K562 (cell line): Measurements from ENCODE around the gene KLHL29. TPM values are rescaled to one million over a fixed set of nuclear protein-coding genes. Genes with fewer than 3 reads are reported as not detected.

Experiments
- ATAC-seq: fragments of 200-7000 bp; cut with Tn5 transposase; 3 replicates; pipeline ENCODE4 v1.9.1; 2020; ENCODE audit warnings: moderate library complexity
- BruUV-seq: library from RNA; stranded (reverse); fragments of 400-500 nt; replicated peaks from 2 replicates; lab custom pipeline; 2021; lab: Mats Ljungman, UMichigan
- CTCF ChIA-PET: fragments of 300-600 bp; formaldehyde crosslinking; extraction: SDS; loops from one replicate; lab custom pipeline; 2021; ENCODE audit warnings: low intra/inter-chr PET ratio; lab: Yijun Ruan, JAX
- POLR2A ChIA-PET: fragments of 300-600, 350-650 bp; sonication (Branson Sonifier 250); formaldehyde crosslinking; extraction: SDS; loops from one replicate; lab custom pipeline; 2021; ENCODE audit warnings: antibody characterized with exemption, inconsistent platforms; lab: Yijun Ruan, JAX
- DNase-seq, 4 experiments: peaks; one replicate each; pipeline versions ENCODE4 v3.0.0 to v3.0.0-alpha.2; 2011 to 2018; ENCODE audit warnings: low spot score in 3 of 4, mixed read lengths in 3 of 4; ENCODE audit errors: extremely low read depth in 1 of 4
- FAIRE-seq: peaks from 2 replicates; lab custom pipeline; 2011; peaks lifted over from hg19 to GRCh38; lab: Jason Lieb, UNC
- H2AFZ ChIP-seq: 2 replicates; pipeline ENCODE4 v1.6.0; 2011; ENCODE audit warnings: low read depth, low read length, control low read depth, inconsistent platforms
- H3K27ac ChIP-seq: fragments of 200-600 bp; 3 replicates; pipeline ENCODE4 v1.8.0; 2011; ENCODE audit warnings: low read depth, mild to moderate bottlenecking, control low read depth, inconsistent platforms, low read length, moderate library complexity, mixed read lengths; ENCODE audit errors: extremely low read depth
- H3K27me3 ChIP-seq, 2 experiments: fragments of 300-600 bp in 1 of 2; 2 replicates in 1 of 2; 3 replicates in 1 of 2; pipeline versions ENCODE4 v1.6.0 to v1.8.0; 2011; ENCODE audit warnings: inconsistent platforms in 2 of 2, low read length in 2 of 2, mild to moderate bottlenecking in 1 of 2, mixed read lengths in 1 of 2, moderate library complexity in 1 of 2; ENCODE audit not compliant: control insufficient read depth in 2 of 2, insufficient read depth in 2 of 2
- H3K36me3 ChIP-seq: fragments of 300-600 bp; 3 replicates; pipeline ENCODE4 v1.8.0; 2011; ENCODE audit warnings: mild to moderate bottlenecking, low read length, inconsistent platforms; ENCODE audit not compliant: control insufficient read depth, insufficient read depth
- H3K4me1 ChIP-seq, 2 experiments: fragments of 200-600 bp in 1 of 2; replicated peaks in 1 of 2; 2 replicates in 1 of 2; 3 replicates in 1 of 2; pipeline versions ENCODE4 v1.5.1 to v1.8.0; 2011; ENCODE audit warnings: inconsistent platforms in 2 of 2, low read length in 2 of 2, mild to moderate bottlenecking in 1 of 2, mixed read lengths in 1 of 2, moderate library complexity in 1 of 2; ENCODE audit not compliant: control insufficient read depth in 2 of 2, insufficient read depth in 2 of 2
- H3K4me2 ChIP-seq: 2 replicates; pipeline ENCODE4 v1.6.1; 2011; ENCODE audit warnings: low read length, control low read depth, inconsistent platforms, mixed read lengths; ENCODE audit not compliant: insufficient read depth
- H3K4me3 ChIP-seq: fragments of 200-600 bp; sonication (generic), shearing (Covaris generic); 2 replicates; pipeline ENCODE4 v1.5.1; 2016; ENCODE audit warnings: control low read depth, inconsistent platforms
- H3K79me2 ChIP-seq: fragments of 200-600 bp; 3 replicates; pipeline ENCODE4 v1.8.0; 2011; ENCODE audit warnings: low read length, inconsistent platforms; ENCODE audit not compliant: control insufficient read depth, insufficient read depth
- H3K9ac ChIP-seq, 2 experiments: 2 replicates each; pipeline versions ENCODE4 v1.6.0 to v1.6.1; 2011; ENCODE audit warnings: low read depth in 2 of 2, low read length in 2 of 2, control low read depth in 1 of 2, inconsistent platforms in 1 of 2, mild to moderate bottlenecking in 1 of 2, mixed read lengths in 1 of 2; ENCODE audit not compliant: insufficient read depth in 1 of 2
- H3K9me1 ChIP-seq: one replicate; pipeline ENCODE4 v1.6.0; 2011; ENCODE audit warnings: inconsistent platforms, mild to moderate bottlenecking, low read length, moderate library complexity; ENCODE audit not compliant: control insufficient read depth, insufficient read depth
- H3K9me3 ChIP-seq: replicated peaks from 2 replicates; pipeline ENCODE4 v1.5.1; 2011; ENCODE audit warnings: low read depth, low read length, inconsistent platforms; ENCODE audit not compliant: control insufficient read depth, insufficient read depth
- H4K20me1 ChIP-seq: replicated peaks from 2 replicates; pipeline ENCODE4 v1.6.1; 2011; ENCODE audit warnings: low read length, inconsistent platforms, mixed read lengths; ENCODE audit not compliant: control insufficient read depth, insufficient read depth
- ARID2 ChIP-seq: fragments of 450-650 bp; IDR thresholded peaks from 2 replicates; pipeline ENCODE4 v1.6.1; 2017; ENCODE audit warnings: antibody characterized with exemption, mild to moderate bottlenecking
- BCL6 ChIP-seq: fragments of 250-450 bp; sonication (Bioruptor Pico); IDR thresholded peaks from 2 replicates; pipeline ENCODE4 v1.4.0; 2020
- CBX2 ChIP-seq: fragments of 200-600 bp; sonication (generic); IDR thresholded peaks from one replicate; pipeline ENCODE4 v1.6.1; 2012; ENCODE audit warnings: mild to moderate bottlenecking, low read length, inconsistent platforms; ENCODE audit not compliant: insufficient read depth, poor library complexity, severe bottlenecking
- CHCHD3 ChIP-seq: fragments of 250-450 bp; sonication (Bioruptor Pico); IDR thresholded peaks from 2 replicates; pipeline ENCODE4 v2.1.2; 2022; ENCODE audit warnings: mild to moderate bottlenecking
- CXXC5 ChIP-seq: fragments of 250-450 bp; sonication (Bioruptor Pico); IDR thresholded peaks from 2 replicates; pipeline ENCODE4 v1.8.0; 2022; ENCODE audit warnings: inconsistent platforms, mild to moderate bottlenecking, moderate library complexity
- DLX4 ChIP-seq: fragments of 250-450 bp; sonication (Bioruptor Pico); IDR thresholded peaks from 2 replicates; pipeline ENCODE4 v1.6.1; 2021; ENCODE audit warnings: mild to moderate bottlenecking
- DMBX1 ChIP-seq: fragments of 250-450 bp; sonication (Bioruptor Pico); IDR thresholded peaks from 2 replicates; pipeline ENCODE4 v1.8.0; 2022; ENCODE audit warnings: inconsistent platforms, mild to moderate bottlenecking, moderate library complexity, borderline replicate concordance
- GTF2B ChIP-seq: IDR thresholded peaks from 2 replicates; pipeline ENCODE4 v1.6.1; 2011; ENCODE audit not compliant: insufficient read length; ENCODE audit errors: extremely low read depth
- HMG20A ChIP-seq: fragments of 450-650 bp; formaldehyde crosslinking; conservative IDR thresholded peaks from 2 replicates; pipeline ENCODE4 v1.4.0; 2020; ENCODE audit warnings: mild to moderate bottlenecking, mixed read lengths
- HNRNPL ChIP-seq: fragments of 200-400 bp; formaldehyde crosslinking; IDR thresholded peaks from 2 replicates; pipeline ENCODE4 v1.6.1; 2017; ENCODE audit warnings: low read depth, mild to moderate bottlenecking, low read length
- HSF4 ChIP-seq: fragments of 250-450 bp; sonication (Bioruptor Pico); IDR thresholded peaks from 2 replicates; pipeline ENCODE4 v2.1.2; 2022; ENCODE audit warnings: mild to moderate bottlenecking, moderate library complexity, borderline replicate concordance
- IRF9 ChIP-seq: fragments of 450-650 bp; IDR thresholded peaks from 2 replicates; pipeline ENCODE4 v1.6.1; 2016; ENCODE audit warnings: missing biosample characterization, missing genetic modification characterization
- KAT8 ChIP-seq: fragments of 450-650 bp; IDR thresholded peaks from 2 replicates; pipeline ENCODE4 v1.6.1; 2016; ENCODE audit warnings: low read depth, mild to moderate bottlenecking
- NRF1 ChIP-seq, 2 experiments: fragments of 450-650 bp; IDR thresholded peaks in 1 of 2; conservative IDR thresholded peaks in 1 of 2; 2 replicates each; pipeline ENCODE4 v1.6.1; 2014; ENCODE audit warnings: mild to moderate bottlenecking in 2 of 2
- RFX1 ChIP-seq: fragments of 450-650 bp; IDR thresholded peaks from 2 replicates; pipeline ENCODE4 v1.6.1; 2016; ENCODE audit warnings: mild to moderate bottlenecking, moderate library complexity
- U2AF1 ChIP-seq: fragments of 200-400 bp; formaldehyde crosslinking; optimal IDR thresholded peaks from 2 replicates; pipeline ENCODE3; 2017; ENCODE audit warnings: mild to moderate bottlenecking, low read depth, low read length, moderate library complexity
- ZNF212 ChIP-seq: fragments of 450-650 bp; formaldehyde crosslinking; IDR thresholded peaks from 2 replicates; pipeline ENCODE4 v1.4.0; 2020; ENCODE audit warnings: mild to moderate bottlenecking
- ZNF766 ChIP-seq: fragments of 200-800 bp; sonication (Bioruptor generic); conservative IDR thresholded peaks from 2 replicates; pipeline ENCODE4 v1.6.1; 2016; ENCODE audit warnings: missing genetic modification characterization, missing compliant biosample characterization
- WGBS: fragments of 100-300 bp; shearing (Covaris generic); methylation state at CpG from one replicate; pipeline ENCODE4 v1.1.6; 2016; ENCODE audit warnings: low coverage, mixed read lengths; ENCODE audit not compliant: insufficient coverage; ENCODE audit errors: missing lambda C conversion rate; 5-methylcytosine and 5-hydroxymethylcytosine counted together
- in situ Hi-C: fragments of 300-500 bp; cut with MboI; formaldehyde crosslinking; loops from 4 replicates; pipeline ENCODE4 v1.15.0; 2018; ENCODE audit warnings: inconsistent platforms, mixed read lengths
- intact Hi-C: fragments of 100-400 bp; cut with micrococcal nuclease; formaldehyde crosslinking; loops from 2 replicates; pipeline ENCODE4 v1.14.2; 2022
- polyA plus RNA-seq, 8 experiments: library from polyadenylated mRNA; depleted of rRNA in 4 of 8; stranded (reverse) in 5 of 8; unstranded in 3 of 8; fragments of >200 nt; fragmentation: Nextera tagmentation in 2 of 8; fragmentation: Illumina TruSeq in 1 of 8; extraction: Ambion mirVana in 2 of 8; extraction: Trizol in 1 of 8; gene quantifications; 2 replicates each; pipeline versions ENCODE4 v1.2.1 to v1.2.3, GENCODE V29; 2011 to 2014; ENCODE audit warnings: inconsistent platforms in 1 of 8, missing spikeins in 1 of 8
- total RNA-seq, 7 experiments: library from RNA; depleted of rRNA in 6 of 7; stranded (reverse); fragments of >200 nt in 6 of 7; fragmentation: Illumina TruSeq in 2 of 7; extraction: Trizol in 2 of 7; gene quantifications; 2 replicates each; pipeline versions ENCODE4 v1.2.1 to v1.2.3, GENCODE V29; 2011 to 2021; ENCODE audit warnings: low replicate concordance in 1 of 7

Gene KLHL29
- total and polyA plus RNA-seq, 9 of the 15 experiments (the other 6 are each of a cell fraction or from before 2014, with no cell fraction given): 0.03 to 0.31 (median 0.08) TPM; not detected in 1

DNA sequence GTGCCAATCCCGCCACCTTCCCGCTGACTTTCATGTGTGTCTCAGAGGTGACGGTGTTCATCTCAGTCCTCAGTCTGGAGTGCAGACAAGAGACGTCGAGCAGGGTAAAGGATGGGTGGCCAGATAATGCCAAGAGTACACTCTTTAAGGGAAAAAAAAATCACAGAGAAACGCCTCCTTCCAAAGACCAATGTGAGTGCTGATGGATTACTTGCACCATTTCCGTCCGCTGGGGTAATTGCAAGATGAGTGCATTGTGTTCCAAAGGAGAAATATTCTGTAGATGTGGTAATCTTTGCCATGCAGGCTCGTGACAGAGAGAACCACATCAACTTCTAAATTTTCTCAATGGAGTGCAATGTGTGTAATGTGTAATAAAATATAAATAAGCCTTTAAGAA is 81.0 kb downstream of the KLHL29 start (continued):
- no peak for TF ChIP-seq HNRNPL
- no peak for TF ChIP-seq KAT8
- TF ChIP-seq ARID2: no peak
- TF ChIP-seq U2AF1: no peak
- no peak for TF ChIP-seq ZNF766 (CRISPR knock-in tag)
- no peak for TF ChIP-seq CHCHD3 (CRISPR knock-in tag)
- no peak for TF ChIP-seq NRF1 (conservative IDR thresholded peaks at IDR 0.05 in 1 of 2, IDR thresholded peaks at IDR 0.05 in 1 of 2)
- TF ChIP-seq HSF4 (CRISPR knock-in tag): no peak

DNA sequence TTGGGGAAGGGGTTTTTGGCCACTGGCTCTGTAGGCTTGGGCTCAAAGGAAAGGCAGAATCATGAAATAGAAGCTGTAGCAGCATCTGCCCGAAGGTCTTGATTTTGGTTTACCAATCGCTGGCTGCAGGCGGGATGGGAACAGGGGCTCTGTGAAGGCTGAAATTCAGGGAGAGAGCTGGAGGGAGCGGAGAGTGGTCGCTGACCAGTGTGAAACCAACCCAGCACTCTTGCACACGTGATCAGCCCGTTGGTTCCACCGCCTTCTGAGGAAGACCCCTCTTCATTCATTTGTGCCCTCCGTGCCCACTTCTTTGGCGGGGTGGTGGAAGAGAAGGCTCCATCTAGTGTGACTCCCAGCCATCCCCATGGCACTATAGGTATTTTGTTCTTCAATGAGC is 82.6 kb downstream of the KLHL29 start:
- no peak overlapping the region for H3K9ac ChIP-seq
- H3K4me2 ChIP-seq: no peak overlapping the region
- FAIRE-seq (no peak), DNase-seq (no peak), ATAC-seq (no peak)
- no peaks in the 10 kb centered on the region for H3K36me3 ChIP-seq
- whole genome bisulfite sequencing: 1% methylated on average over 10 of the region's 10 CpGs
- H3K79me2 ChIP-seq: no peaks in the 10 kb centered on the region
- H3K27ac ChIP-seq: no peak overlapping the region
- intact Hi-C loops (no loop called here), in situ Hi-C loops (no loop called here)
- no peaks in the 10 kb centered on the region for H3K9me1 ChIP-seq
- no peaks in the 10 kb centered on the region for H3K4me1 ChIP-seq
- ChIA-PET CTCF (no interaction called here), POLR2A (interaction anchor here (1.8 kb wide), 1 partner anchor 11 kb away, joined by 4 read pairs; no protein-coding TSS in a partner anchor)
- no peaks in the 10 kb centered on the region for H3K9me3 ChIP-seq
- BruUV-seq: no TSS peak
- no peak overlapping the region for H3K4me3 ChIP-seq
- no peaks in the 10 kb centered on the region for H4K20me1 ChIP-seq
- no peak overlapping the region for H2AFZ ChIP-seq
- H3K27me3 ChIP-seq: peaks cover 6 to 35% of the 10 kb centered on the region in 2 experiments; a peak in 3 of 5 replicates
- TF ChIP-seq CBX2: no peak
- no peak for TF ChIP-seq DLX4
- no peak for TF ChIP-seq IRF9 (tag)
- no peak for TF ChIP-seq DMBX1 (CRISPR knock-in tag)
- no peak for TF ChIP-seq CXXC5
- TF ChIP-seq ZNF212 (CRISPR knock-in tag): no peak
- no peak for TF ChIP-seq RFX1
- no peak for TF ChIP-seq GTF2B
- no peak for TF ChIP-seq HMG20A (CRISPR knock-in tag)
- TF ChIP-seq BCL6 (CRISPR knock-in tag): no peak
